Germinal center (tissue), 1 donor: ENCODE measurements around the gene PIR.
A peak's percentile ranks its signal among the peaks of the same experiment; 100 is the strongest.

Source experiments
- DNase-seq: peaks from one replicate; pipeline ENCODE4 v3.0.0; 2012; ENCODE audit warnings: mixed read lengths, low spot score

PIR gene

GRCh38 chrX:15344106-15344505, 149.0 kb downstream of the PIR start:
- no peak for DNase-seq

GRCh38 chrX:15343075-15343476, 150.1 kb downstream of the PIR start:
- no peak for DNase-seq

- DNase-seq: no peak
These were observed 152.3 kb downstream of the PIR start for GRCh38 chrX:15340867-15341266.

- peak; percentile 9 for DNase-seq
These were observed 157.1 kb downstream of the PIR start for GRCh38 chrX:15336023-15336413.

- peak; percentile 94 for DNase-seq
These were observed 157.8 kb downstream of the PIR start, which contains the start of gene PIGA for GRCh38 chrX:15335135-15336022. Gene PIGA (minus strand): TSS chrX:15335523. CDS start chrX:15331930, 3,593 bp downstream.
